GM21423 (cell line): ENCODE data around the gene GPC3.
"Not testable (repeated sequence)": the region's sequence is repeated elsewhere in the genome, so short reads cannot be mapped to it uniquely, and the experiment has no call there.

Experiments
- ATAC-seq: cut with Tn5 transposase; IDR thresholded peaks from one replicate; pipeline ENCODE4 v1.9.1; 2021; ENCODE audit warnings: mild to moderate bottlenecking, moderate library complexity; ENCODE audit not compliant: unreplicated experiment

Gene GPC3

DNA sequence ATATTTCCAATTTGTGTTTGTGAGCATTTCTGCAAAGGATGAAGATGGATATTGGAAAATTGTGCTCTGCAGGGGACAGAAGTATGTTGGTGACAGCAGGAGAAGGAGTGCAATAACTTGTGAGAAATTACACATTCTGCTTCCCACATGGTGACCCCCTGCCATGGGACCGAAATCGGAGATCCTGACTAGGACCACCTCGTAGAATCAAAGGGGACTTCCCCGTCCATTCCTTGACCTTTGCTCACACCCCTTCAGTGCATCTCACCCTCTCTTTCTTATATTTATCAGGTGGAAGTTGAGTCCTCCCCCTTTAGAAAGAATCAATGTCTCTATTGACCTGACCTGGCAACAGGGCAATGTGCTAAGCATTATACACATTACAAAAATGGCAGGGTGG is 451.2 kb downstream of the GPC3 start:
- ATAC-seq = no peak

DNA sequence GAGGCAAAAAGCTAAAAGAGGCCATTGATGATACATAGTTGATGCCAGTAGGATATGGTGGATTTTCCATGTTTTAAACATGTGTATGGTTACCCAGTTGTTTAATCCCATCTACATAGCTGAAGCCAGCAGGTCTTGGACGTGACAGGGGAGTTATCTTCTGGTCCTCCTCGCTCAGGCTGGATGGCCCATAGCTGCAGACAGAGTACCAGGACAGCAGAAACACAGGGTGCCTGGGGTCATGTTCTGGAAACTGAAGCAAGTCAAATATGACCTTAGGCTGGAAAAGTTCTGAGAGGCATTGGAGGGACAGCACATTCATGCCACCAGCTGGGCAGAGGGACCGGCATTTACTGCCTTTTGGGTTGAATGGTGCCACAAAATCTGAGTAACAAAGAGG is 452.1 kb downstream of the GPC3 start:
- ATAC-seq = no peak

DNA sequence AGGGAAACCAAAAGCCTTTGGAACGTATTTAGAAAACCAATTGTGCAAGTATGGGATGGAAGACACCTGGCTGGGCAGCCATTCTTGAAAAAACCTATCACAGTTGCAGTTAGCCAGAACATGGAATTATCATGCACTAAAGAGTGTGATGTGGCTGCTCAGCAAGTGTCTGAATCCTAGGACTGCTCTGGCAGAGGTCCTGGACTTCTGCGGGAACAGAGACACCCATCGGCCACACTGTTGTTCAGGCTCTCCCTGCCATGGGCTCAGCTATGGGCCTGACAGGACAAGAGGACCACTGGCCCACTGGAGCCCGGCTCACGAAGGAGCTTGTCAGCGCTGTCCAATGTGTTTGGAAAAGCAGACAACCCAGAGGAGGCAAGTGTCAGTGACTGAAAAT is 454.4 kb downstream of the GPC3 start:
- ATAC-seq = no peak

DNA sequence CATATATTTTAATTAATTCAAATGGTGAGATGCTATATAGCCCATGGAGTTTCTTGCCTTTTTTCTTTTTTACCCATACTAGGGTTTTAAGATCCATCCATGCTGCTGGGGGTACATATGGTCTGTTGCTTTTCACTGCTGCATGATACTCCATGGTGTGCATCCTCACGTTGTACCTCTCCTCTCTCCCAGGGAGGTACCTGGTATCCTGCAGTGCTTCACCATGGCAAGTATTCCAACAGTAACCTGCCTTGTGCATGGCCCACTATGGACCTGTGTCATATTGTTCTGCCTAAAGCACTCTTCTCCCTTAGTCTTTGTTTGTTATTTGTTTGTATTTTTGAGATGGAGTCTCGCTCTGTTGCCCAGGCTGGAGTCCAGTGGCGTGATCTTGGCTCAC is 455.8 kb downstream of the GPC3 start:
- no peak for ATAC-seq

DNA sequence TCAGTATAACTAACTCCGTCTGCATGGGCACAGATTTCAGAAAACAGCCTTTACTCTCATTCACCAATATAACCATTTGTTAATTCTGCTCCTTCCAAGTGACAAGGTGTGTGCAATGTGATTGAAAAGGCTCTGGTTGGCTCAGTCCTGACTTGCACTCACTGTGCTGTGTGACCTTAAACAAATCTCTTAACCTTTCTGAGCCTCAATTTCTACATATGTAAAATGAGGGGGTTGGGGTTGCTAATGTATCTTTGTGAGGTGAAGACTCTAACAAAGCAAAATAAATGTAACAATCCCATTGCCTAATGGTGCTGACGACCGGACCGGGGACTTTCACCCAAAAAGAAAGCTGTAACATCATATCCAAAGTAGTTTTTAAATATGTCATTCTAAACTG is 457.6 kb downstream of the GPC3 start:
- no peak for ATAC-seq

DNA sequence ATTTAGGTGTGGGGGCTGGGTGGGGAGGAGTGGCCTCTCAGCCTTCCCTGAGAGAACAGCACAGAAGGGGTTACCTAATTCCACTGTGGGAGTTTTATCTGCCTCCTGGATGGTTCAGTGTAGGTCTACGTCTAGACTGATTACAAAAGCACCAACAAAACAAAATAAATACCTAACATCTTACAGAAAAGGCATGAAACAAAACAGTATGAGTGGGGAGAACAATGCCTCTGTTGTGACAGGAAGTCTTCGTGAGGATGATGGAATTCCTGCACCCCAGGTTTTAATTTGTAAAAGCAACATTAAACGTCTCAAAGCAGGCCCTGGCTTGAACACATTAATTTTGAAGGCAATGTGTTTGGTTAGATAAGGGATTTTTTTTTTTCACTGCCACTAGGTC is 458.0 kb downstream of the GPC3 start:
- no peak for ATAC-seq

DNA sequence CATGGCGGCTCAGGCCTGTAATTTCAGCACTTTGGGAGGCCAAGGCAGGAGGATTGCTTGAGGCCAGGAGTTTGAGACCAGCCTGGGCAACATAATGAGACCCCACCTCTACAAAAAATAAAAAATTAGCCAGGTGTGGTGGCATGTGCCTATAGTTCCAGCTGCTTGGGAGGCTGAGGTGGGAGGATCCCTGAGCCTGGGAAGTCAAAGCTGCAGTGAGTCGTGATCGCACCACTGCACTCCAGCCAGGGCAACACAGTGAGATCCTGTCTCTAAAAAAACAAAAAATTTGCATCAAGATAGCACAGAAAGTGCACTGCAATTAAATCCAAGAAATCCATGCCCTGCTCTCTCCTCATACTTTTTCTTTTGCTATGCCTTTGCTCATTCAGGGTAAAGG is 458.6 kb downstream of the GPC3 start:
- not testable (repeated sequence) for ATAC-seq

DNA sequence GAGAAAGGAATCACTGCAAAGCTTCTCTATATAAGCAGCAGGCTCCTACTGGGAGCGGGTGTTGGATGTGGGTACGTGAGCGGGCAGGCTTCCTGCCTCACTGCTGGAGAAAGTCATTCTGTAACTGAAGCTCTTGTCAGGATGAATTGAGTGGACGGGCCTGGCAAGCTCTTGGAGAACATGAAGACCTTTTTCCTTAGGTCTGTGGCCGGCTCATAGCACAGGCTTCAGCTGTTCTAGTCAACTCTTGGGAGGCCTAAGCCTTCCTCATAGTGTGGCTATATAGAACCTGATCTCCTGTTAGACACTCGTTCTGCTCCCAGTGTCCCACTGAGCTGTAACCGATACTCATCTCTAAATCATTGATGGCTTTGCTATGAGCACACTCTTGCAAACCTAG is 461.9 kb downstream of the GPC3 start:
- no peak for ATAC-seq

DNA sequence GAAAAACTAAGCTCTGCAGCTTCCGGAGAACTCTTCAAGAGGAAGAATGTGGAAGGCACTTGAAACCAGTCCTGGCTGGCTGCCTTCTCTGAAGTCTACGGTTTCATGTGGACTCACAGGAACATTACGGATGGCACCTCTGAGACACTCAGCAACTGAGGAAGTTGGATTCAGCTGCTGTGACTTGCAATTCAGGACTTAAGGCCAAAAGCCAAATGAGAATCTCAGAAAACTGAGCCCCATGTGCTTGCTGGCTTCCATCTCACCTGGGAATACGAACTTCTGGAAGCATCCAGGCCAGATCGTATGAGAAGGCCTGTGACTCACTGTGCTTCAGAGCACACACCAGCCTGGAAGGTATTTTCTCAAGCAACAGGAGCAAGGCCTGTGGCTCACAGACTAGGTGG is 462.3 kb downstream of the GPC3 start:
- ATAC-seq = no peak

DNA sequence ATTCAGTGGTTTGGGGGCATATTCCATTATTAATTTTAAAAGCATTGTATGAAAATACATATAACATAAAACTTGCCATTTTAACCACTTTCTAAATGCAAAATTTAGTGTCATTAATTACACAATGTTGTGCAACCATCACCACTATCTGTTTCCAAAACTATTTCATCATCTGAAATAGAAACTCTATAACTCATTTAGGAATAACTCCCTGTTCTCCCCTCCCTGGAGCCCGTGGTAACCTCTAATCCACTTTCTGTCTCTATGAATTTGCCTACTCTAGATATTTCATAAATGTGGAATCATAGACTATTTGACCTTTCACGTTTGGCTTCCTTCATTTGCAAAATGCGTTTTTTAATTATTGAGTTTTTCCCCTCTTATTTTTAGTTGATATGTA is 468.7 kb downstream of the GPC3 start:
- ATAC-seq = no peak

DNA sequence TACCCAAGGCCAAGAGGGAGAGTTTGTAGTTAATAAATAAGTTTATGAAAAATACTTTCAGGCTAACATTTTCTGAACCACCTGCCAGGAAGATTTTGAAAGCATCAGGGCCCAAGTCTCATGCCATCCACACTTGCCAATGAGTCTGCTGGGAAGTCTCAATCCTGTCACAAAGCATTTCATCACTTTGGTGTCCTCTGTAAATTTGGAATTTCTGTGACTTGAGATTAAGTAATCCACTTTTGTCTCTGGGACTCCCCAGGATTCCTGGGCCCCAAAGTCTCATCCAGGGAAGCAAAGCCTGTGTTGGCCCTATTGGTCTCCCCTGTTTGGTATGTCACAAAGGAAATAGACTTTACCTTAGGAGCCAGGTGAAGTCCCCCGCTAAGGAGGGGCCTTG is 470.9 kb downstream of the GPC3 start:
- no peak for ATAC-seq

DNA sequence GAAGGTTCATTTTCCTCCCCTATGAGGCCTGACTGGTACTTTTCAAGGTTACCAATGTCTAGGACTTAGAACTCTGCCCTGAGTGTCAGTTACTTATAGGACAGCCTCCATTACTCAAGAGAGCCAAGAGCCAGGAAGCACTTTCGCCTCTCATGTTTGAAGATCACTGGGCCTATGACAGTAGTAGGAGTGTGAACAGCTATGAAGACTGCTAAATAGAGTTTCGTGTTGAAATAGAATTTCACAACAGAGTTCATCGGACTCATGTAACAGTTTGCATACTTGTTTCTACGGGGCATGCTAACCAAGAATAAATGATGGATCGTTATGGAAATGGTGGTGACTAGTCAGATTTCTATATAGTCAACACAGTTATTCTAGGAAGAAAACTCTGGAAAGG is 472.3 kb downstream of the GPC3 start:
- ATAC-seq = no peak

DNA sequence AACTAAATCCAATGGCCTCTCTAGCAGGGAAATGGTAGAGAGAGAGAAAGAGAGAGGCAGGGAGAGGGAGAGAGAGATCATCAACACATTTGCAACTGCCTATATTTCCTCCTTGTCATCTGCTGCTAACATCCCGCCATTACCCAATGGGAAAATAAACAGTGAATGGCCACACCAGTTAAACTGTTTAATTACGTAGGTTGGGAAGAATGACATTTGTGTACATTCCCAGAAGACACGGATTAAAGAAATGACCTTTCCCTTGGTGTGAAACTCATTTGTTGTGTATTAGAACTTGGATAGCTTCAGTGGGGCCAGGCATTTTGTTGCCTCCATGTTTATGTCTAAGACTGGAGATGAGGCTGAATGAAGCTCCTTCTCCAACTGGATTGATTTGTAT is 474.4 kb downstream of the GPC3 start:
- ATAC-seq = no peak

DNA sequence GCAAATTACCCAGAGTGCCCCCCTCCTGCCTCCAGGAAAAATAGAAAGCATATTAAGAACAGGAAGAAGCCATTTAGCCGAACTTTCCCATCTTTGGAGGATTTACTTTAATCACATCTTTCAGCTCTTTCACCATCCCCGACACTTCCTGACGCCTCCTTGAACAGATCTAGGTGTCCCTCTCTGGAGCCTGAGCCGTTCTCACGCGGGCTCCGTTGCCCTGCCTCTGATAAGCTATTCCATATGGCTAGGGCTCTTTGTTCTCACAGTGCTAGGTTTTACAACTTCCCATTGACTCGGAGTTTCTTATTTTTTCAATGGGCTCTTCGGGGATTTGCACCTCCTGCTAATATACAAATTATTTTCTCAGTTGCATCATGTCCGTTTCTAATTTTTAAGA is 488.0 kb downstream of the GPC3 start:
- ATAC-seq = no peak

DNA sequence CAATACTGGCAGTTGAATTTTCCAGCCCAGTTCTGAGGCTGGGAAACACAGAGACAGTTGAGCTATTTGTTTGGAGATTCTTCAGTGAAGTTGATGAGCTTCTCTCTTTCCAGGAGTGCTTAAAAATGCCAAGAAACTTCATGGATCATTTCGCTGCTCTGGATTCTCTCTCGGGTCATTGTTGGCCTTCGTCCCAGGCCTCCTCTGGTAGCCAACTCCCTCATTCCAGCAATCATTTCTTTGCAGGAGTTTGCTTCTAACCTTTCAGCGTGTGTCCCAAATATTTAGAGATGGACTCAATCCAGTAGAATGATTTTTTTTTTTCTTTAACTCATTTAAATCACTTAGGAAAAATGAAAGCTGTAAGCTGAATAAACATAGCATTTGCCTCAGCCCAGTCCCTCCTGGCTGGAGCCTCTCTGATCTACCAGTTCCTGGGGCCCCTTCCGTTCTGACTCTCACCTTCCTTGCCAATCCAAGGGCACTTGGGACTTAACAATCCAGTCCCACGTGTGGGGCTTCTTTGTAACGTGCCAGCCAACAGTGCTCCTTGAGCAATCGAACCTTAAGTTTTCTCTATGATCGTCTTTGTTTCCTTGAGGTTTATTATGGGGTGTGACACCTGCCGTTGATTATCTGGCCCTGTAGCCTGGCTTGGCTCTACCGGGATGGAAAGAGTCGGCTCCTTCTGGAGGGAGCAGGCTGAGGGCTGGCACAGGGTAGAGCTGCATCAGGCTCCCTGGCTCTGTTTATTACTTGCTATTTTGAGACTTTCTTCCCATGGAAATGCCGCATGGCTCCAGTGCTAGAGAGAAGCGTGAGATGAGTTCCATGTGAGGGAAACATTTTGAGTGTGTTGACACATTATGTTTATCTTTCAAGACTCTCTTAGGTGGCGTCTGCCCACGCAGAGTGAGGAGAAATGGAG is 489.7 kb downstream of the GPC3 start:
- no peak for ATAC-seq

DNA sequence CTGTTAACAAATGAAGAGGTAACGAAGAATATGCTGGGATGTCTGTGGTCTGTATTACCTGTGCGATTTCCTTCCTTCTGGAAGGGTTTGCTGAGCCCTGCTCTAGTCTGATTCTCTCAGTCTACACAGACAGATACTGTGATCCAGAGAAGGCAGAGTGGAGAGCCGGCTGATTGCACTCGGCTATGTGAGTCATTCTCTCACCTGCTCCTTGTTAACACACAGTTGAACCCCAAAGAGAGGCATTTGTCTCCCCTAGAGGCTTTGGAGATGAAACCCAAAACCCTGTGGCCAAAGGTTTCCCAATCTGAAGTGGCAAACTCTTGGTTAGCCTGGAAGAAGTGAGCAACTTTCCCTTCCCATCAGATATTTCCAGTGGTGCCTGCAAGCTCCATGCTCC is 492.0 kb downstream of the GPC3 start:
- no peak for ATAC-seq

DNA sequence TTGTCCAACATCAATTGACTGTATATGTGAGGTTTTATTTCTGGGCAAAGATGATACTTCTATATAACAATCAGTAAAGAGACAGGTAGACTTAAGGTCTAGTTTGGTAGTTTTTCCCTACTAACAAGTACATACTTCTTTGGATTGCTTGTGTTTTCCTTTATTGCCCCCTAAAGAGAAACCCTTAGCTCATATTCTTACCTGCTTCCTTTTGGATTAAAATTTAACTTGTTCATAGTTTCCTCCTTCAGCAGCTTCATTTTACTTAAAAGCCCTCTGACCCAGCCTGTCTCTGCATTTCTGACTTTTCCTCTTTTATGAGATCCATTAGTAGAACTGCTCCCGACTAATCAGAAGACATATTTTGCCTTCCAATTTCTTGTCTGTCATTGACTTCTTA is 494.4 kb downstream of the GPC3 start:
- ATAC-seq = no peak
